ENCODE measurements around the gene DAAM2. TPM values are rescaled to one million over a fixed set of nuclear protein-coding genes. Genes with fewer than 3 reads are reported as not detected.

The DAAM2 gene
- total RNA-seq, 4 donors from 2014 or later, result 11.0 to 43.3 (median 26.4) TPM

DNA sequence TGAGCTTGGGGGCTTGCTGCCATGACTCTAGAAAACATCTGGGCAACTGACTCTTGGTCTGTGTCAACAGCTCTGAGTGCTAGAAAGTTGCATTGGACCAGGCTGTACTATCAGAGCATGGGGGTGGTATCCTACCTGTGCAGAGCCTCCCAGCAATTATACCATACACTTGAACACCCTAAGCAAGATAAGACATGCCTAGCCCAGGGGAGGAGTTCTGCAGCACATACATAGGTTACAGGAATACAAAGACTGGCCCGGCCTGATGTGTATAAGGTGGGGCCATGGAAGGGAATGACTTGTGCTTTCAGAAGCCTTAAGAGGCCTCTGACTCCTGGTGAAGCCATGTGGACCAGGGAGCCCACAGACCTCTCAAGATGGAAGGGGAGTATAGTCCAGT lies 153.4 kb downstream of the DAAM2 start:
- intact Hi-C loops (cut with DNase I; ENCODE audit: low total_unique reads), result no loop called here
- H3K27ac ChIP-seq, result no peak overlapping the region
- H3K4me3 ChIP-seq, result no peak overlapping the region
- no peaks in the 10 kb centered on the region for H3K36me3 ChIP-seq
- no peaks in the 10 kb centered on the region for H3K9me3 ChIP-seq
- TF ChIP-seq, protein P1, sequence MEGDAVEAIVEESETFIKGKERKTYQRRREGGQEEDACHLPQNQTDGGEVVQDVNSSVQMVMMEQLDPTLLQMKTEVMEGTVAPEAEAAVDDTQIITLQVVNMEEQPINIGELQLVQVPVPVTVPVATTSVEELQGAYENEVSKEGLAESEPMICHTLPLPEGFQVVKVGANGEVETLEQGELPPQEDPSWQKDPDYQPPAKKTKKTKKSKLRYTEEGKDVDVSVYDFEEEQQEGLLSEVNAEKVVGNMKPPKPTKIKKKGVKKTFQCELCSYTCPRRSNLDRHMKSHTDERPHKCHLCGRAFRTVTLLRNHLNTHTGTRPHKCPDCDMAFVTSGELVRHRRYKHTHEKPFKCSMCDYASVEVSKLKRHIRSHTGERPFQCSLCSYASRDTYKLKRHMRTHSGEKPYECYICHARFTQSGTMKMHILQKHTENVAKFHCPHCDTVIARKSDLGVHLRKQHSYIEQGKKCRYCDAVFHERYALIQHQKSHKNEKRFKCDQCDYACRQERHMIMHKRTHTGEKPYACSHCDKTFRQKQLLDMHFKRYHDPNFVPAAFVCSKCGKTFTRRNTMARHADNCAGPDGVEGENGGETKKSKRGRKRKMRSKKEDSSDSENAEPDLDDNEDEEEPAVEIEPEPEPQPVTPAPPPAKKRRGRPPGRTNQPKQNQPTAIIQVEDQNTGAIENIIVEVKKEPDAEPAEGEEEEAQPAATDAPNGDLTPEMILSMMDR (IDR thresholded peaks at IDR 0.05), result no peak
- no peak for TF ChIP-seq POLR2A (IDR thresholded peaks at IDR 0.05)
- DNase-seq, result no peak
- H3K27me3 ChIP-seq, result no peaks in the 10 kb centered on the region
- no peaks in the 10 kb centered on the region for H3K4me1 ChIP-seq

DNA sequence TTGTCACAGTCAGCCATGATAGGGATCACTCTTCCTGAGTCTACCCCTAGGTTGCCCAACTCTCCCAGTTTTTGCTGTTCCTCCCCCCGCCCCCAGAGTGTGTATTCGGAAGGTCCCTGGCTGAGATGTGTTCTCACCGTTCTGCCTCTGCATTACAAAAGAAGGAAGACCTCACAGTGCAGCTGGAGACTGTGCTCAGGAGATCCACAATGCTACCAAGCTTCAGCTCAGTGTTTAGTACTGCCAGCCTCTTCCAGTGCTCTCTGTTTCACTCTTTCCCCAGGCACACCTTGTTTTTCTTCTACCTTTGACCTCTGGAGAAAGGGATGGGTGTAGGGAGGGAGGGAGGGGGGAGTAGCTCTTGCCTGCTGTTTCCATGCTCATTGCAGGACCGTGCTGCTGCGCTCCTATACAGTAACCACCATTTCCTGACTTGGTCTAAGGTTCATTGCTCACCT lies 155.5 kb downstream of the DAAM2 start:
- no peaks in the 10 kb centered on the region for H3K36me3 ChIP-seq
- TF ChIP-seq, protein P1 (IDR thresholded peaks at IDR 0.05), result no peak
- TF ChIP-seq POLR2A (IDR thresholded peaks at IDR 0.05), result no peak
- H3K27me3 ChIP-seq, result no peaks in the 10 kb centered on the region
- H3K9me3 ChIP-seq, result no peaks in the 10 kb centered on the region
- intact Hi-C loops (cut with DNase I; ENCODE audit: low total_unique reads), result no loop called here
- DNase-seq, result no peak
- no peaks in the 10 kb centered on the region for H3K4me1 ChIP-seq
- no peak overlapping the region for H3K27ac ChIP-seq
- no peak overlapping the region for H3K4me3 ChIP-seq

DNA sequence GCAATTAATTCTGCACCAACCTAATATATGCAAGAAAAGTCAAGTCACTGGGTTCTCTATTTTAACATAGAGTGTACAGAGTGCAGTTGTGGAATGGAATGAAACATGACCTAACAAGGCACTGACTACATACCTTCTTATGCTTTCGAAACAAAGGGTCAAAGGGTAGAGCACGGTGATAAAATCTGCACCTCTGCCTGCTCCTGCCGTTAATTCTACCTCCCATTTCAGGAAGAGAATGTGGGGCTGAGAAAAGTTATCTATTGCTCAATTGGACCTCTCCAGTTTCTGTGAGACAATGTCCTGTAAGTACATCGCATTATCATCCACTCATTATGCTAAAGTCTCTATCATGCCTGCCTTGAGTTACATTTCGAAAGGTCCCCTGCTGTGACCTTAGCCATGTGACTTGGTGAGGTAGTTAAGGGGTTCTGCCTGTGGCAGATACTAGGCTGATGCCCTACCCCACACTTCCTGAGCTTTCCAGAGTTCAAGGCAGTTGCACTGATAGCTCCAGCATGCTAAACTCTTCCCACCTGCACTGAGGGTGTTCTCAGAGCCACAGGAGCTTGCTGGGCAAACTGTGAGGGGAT lies 156.1 kb downstream of the DAAM2 start:
- no peaks in the 10 kb centered on the region for H3K36me3 ChIP-seq
- no peak for DNase-seq
- no peaks in the 10 kb centered on the region for H3K4me1 ChIP-seq
- H3K4me3 ChIP-seq, result no peak overlapping the region
- no peak overlapping the region for H3K27ac ChIP-seq
- no peaks in the 10 kb centered on the region for H3K27me3 ChIP-seq
- intact Hi-C loops (cut with DNase I; ENCODE audit: low total_unique reads), result no loop called here
- TF ChIP-seq, protein P1 (IDR thresholded peaks at IDR 0.05), result no peak
- no peak for TF ChIP-seq POLR2A (IDR thresholded peaks at IDR 0.05)
- H3K9me3 ChIP-seq, result no peaks in the 10 kb centered on the region

DNA sequence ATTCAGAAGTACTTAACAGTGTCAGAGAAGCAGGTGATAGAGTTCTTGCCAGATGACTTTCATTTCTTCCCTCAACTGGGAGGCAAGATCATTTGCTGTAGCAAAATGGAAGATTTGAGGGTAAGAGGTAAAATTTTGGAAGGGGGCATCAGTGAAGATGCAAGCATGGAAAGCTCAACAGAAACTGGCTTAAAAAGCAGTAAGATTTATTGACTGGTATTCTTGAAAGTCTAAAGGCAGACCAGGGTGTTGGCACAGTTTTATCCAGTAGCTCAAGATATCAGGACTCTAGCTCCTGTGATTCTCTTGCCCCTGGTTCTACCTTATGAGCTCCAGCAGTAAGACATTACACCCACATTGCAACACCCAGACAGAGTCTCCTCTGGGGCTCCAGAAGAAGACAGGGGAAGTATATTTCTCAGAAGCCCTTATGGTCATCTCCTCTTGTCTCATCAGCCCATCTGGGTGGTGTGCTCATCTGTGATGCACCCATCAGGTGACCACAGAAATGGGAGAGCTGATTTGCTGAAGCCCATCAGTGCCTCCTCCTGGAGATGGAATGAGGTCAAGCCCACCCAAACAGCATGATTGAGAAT lies 158.0 kb downstream of the DAAM2 start:
- Histone ChIP-seq H3K4me1 (no peaks in the 10 kb centered on the region), H3K27ac (no peak overlapping the region), H3K36me3 (no peaks in the 10 kb centered on the region), H3K9me3 (no peaks in the 10 kb centered on the region), H3K4me3 (no peak overlapping the region), H3K27me3 (no peaks in the 10 kb centered on the region)
- DNase-seq, result no peak
- TF ChIP-seq, protein P1 (IDR thresholded peaks at IDR 0.05), result no peak
- no peak for TF ChIP-seq POLR2A (IDR thresholded peaks at IDR 0.05)
- intact Hi-C loops (cut with DNase I; ENCODE audit: low total_unique reads), result no loop called here

DNA sequence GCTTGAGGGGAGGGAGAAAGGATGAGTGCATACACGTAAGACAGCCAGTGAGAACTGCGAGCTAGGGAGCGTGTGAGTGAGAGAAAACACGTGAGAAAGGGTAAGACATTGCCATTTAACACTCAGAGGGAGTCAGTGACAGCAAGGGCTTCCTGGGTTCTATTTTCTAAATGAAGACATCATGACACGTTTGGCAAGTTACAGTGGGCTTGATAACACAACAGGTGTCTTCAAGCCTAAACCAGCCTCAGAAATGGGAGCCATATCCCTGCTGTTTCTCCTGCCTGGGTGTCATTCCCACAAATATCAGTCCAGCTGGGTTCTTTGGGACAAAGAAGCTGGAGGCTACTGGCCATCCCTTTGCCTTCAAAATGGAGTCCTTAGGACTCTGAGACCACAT lies 159.0 kb downstream of the DAAM2 start:
- Histone ChIP-seq H3K4me3 (no peak overlapping the region), H3K9me3 (no peaks in the 10 kb centered on the region), H3K4me1 (no peaks in the 10 kb centered on the region), H3K27me3 (no peaks in the 10 kb centered on the region), H3K36me3 (no peaks in the 10 kb centered on the region), H3K27ac (peak overlapping the region in 1 of 2 donors; percentile 22)
- intact Hi-C loops (cut with DNase I; ENCODE audit: low total_unique reads), result no loop called here
- DNase-seq, result no peak
- TF ChIP-seq, protein P1 (IDR thresholded peaks at IDR 0.05), result no peak
